ENCODE measurements around the gene HHIPL1. TPM values are rescaled to one million over a fixed set of nuclear protein-coding genes. Genes with fewer than 3 reads are reported as not detected.

The HHIPL1 gene
- total and polyA plus RNA-seq, 2 experiments from 2014 or later, result 0.83 to 1.2 TPM

DNA sequence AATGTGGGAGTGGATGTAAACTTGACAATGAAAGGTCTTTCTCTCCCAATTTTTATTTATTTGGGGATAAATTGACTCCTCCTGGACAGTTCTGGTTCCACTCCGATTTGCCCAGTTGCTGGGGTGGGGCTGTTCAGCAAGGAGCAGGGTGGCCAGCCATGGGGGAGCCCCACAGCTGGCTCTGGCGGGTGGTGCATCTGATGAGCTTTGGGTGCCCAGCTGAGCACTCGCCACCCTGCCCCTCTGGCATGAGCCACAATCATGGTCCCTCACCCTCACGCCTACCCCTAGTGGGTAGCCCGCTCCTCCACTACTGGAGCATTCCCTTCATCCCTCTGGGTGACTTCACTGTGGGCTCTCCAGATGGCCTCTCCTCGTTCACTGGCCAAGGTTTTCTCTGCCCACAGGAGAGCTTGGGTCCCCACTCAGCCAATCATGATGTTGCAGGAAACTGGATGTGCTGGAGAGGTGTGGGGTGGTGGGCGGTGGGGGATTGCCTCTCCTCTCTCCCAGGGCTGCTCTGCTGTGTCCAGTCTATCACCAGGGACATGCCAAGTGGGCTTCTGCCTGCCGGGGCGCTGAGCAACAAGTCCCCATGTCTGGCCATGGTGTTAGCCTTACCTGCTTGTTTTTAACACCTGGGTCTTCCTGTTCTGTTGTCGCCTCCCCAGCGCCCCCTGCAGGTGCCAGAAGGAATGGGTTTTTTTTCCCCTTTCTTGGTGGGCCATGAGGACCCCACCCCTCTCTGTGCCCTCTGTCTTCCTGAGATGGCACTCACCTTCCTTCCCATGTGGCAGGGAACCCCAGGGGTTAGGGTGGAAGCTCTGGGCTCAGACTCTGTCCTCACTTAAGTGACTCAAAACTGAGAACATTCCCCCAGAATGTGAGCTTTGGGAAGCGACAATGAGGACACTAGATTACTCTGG lies 42.6 kb downstream of the HHIPL1 start:
- Histone ChIP-seq H3K9me3 (ENCODE audit: low read depth) (no peaks in the 10 kb centered on the region), H3K4me1 (ENCODE audit: low read depth) (no peaks in the 10 kb centered on the region), H3K4me3 (no peak overlapping the region), H3K27me3 (no peaks in the 10 kb centered on the region), H3K27ac (no peak overlapping the region), H3K36me3 (no peaks in the 10 kb centered on the region)
- TF ChIP-seq, protein P1, sequence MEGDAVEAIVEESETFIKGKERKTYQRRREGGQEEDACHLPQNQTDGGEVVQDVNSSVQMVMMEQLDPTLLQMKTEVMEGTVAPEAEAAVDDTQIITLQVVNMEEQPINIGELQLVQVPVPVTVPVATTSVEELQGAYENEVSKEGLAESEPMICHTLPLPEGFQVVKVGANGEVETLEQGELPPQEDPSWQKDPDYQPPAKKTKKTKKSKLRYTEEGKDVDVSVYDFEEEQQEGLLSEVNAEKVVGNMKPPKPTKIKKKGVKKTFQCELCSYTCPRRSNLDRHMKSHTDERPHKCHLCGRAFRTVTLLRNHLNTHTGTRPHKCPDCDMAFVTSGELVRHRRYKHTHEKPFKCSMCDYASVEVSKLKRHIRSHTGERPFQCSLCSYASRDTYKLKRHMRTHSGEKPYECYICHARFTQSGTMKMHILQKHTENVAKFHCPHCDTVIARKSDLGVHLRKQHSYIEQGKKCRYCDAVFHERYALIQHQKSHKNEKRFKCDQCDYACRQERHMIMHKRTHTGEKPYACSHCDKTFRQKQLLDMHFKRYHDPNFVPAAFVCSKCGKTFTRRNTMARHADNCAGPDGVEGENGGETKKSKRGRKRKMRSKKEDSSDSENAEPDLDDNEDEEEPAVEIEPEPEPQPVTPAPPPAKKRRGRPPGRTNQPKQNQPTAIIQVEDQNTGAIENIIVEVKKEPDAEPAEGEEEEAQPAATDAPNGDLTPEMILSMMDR (IDR thresholded peaks at IDR 0.05; ENCODE audit: low read depth, low read length), result peak; percentile 74
- peak in 1 of 2 donors; percentile 18 for DNase-seq (ENCODE audit: low read depth in 1 of 2, low spot score in 1 of 2)

DNA sequence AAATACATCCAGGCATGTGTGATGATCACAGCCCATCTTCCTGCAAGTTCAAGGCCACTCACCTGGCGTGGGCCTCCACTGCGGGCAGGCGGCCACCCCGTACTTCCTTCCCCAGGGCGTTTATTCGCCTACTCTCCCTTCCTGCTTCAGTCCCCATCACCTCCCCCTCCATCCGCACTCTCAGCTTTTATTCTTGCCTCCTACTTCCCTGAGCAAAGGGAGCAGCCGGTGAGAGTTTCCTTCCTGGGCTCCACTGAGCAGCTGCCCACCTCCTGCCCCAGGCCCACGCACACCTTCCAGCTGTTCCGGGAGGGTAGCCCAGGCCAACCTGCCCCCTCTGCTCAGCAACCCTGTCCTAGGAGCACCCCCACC lies 43.3 kb downstream of the HHIPL1 start:
- Histone ChIP-seq H3K27ac (no peak overlapping the region), H3K36me3 (no peaks in the 10 kb centered on the region), H3K4me1 (ENCODE audit: low read depth) (no peaks in the 10 kb centered on the region), H3K27me3 (no peaks in the 10 kb centered on the region), H3K4me3 (no peak overlapping the region), H3K9me3 (ENCODE audit: low read depth) (no peaks in the 10 kb centered on the region)
- TF ChIP-seq, protein P1 (IDR thresholded peaks at IDR 0.05; ENCODE audit: low read depth, low read length), result no peak
- no peak for DNase-seq (ENCODE audit: low read depth in 1 of 2, low spot score in 1 of 2)

DNA sequence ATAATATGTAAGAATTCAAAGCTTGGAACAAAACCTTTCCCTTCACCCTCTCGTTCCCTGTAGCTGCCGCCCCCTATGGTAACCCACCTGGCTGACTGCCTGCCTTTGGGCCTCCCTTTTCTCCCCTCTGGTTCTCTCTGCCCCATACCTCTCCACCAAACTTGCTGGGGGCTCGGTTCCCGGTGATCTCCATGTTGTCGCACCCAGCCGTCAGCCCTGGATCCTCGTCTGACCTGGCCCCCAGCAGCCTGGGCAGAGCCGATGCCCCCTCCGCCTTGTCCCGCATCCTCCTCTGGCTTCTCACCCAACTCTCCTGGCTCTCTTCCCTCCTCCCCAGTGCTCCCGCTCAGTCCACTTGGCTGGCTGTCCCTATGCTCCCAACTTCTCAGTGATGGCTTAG lies 43.7 kb downstream of the HHIPL1 start:
- no peaks in the 10 kb centered on the region for H3K4me1 ChIP-seq (ENCODE audit: low read depth)
- DNase-seq (ENCODE audit: low read depth in 1 of 2, low spot score in 1 of 2), result no peak
- no peaks in the 10 kb centered on the region for H3K9me3 ChIP-seq (ENCODE audit: low read depth)

DNA sequence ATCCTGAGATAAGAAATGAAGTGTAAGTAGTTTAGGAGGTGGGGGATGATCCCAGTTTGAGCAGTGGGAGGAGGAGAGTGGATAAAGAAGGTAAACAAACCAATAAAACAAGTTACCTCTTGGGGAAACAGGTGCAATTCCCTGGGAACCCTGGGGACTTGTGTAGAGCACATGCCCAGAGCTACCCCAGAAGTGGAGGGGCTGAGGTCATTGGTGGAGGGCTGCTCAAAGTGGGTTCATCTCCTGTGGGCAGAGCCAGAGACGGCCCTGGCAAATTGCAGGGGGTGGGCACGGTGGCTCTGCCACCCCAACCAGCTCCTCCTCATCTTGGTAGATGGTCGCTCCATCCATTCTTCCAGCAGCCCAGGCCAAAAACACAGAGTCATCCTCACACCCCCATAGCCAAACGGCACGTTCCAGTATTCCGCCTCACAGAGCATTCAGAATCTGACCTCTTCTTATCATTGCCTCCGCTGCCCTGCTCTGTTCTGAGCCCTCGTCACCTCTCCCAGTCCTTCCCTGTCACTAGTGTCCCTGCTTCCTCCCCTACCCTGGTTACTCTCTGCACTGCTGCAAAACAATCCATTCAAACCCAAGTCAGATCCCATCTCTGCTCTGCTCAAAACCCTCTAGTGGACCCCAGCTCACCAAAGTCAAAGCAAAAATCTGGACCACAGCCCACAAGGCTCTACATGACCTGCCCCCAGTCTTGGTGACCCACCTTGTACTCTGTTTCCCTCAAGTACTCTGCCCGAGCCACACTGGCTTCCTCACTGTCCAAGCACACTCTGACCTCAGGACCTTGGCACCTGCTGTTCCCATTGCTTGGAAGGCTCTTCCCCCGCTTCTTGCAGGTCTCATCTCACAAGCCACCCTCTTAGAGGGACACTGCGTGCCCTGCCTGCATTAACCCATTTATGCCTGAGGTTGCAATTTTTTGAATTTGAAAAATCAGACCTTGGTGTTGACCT lies 44.6 kb downstream of the HHIPL1 start:
- Histone ChIP-seq H3K27ac (no peak overlapping the region), H3K36me3 (no peaks in the 10 kb centered on the region), H3K4me1 (ENCODE audit: low read depth) (no peaks in the 10 kb centered on the region), H3K9me3 (ENCODE audit: low read depth) (no peaks in the 10 kb centered on the region), H3K4me3 (no peak overlapping the region), H3K27me3 (no peaks in the 10 kb centered on the region)
- TF ChIP-seq, protein P1 (IDR thresholded peaks at IDR 0.05; ENCODE audit: low read depth, low read length), result no peak
- DNase-seq (ENCODE audit: low read depth in 1 of 2, low spot score in 1 of 2), result no peak

More for the DNA sequence above, 43.7 kb downstream of the HHIPL1 start:
- Histone ChIP-seq H3K27me3 (no peaks in the 10 kb centered on the region), H3K4me3 (no peak overlapping the region), H3K27ac (no peak overlapping the region), H3K36me3 (no peaks in the 10 kb centered on the region)
- TF ChIP-seq, protein P1 (IDR thresholded peaks at IDR 0.05; ENCODE audit: low read depth, low read length), result no peak

DNA sequence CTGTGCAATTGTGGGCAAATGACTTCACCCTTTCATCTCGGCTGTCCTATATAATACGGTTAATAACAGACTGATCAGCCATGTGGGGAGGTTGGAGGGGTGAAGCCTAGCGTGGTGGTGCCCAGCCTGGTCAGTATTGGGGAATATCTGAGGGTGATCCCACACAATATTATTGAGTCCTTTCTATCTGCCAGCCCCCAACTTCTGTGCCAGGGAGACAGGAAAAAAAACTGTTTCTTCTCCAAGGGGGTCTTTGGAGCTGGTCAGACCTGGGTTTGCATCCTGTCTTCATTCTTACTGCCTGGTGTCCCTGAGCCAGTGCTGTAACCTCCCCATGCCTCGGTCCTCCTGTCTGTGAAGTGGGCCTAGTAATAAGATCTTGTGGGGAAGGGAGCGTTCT lies 45.7 kb downstream of the HHIPL1 start:
- DNase-seq (ENCODE audit: low read depth in 1 of 2, low spot score in 1 of 2), result no peak

More for the DNA sequence above, 45.7 kb downstream of the HHIPL1 start:
- Histone ChIP-seq H3K9me3 (ENCODE audit: low read depth) (no peaks in the 10 kb centered on the region), H3K36me3 (no peaks in the 10 kb centered on the region), H3K4me3 (no peak overlapping the region), H3K27me3 (no peaks in the 10 kb centered on the region), H3K27ac (no peak overlapping the region), H3K4me1 (ENCODE audit: low read depth) (no peaks in the 10 kb centered on the region)
- TF ChIP-seq, protein P1 (IDR thresholded peaks at IDR 0.05; ENCODE audit: low read depth, low read length), result no peak

All from cardiac muscle cell (in vitro differentiated cells and primary cell).